CD4-positive, alpha-beta T cell treated with Interferon alpha-2 for 1 hour (primary cell): ENCODE measurements around the gene ALX3.

Experiments
- DNase-seq, 2 donors: peaks; one replicate each; pipeline ENCODE4 v3.0.0-alpha.2; 2020 to 2022

The ALX3 gene

DNA sequence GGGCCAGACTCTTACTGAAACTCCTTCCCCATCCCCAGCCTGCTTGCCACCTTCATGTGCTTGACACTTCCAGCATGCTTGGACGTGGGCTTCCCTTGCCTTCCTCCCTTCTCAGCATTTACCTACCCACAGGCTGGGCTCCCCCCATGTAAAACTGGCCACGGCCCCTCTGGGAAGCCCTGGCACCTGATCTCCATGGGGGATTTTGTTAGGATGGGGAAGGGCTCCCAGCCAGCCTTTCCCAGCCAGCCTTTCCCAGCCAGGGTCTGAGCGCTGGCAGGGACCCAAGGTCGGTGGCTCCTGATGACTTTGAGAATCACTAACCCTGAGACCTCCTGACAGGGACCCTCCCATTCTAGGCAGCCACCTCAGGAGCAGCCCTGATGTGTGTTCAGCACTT, 6.7 kb downstream of the ALX3 start:
- no peak for DNase-seq

DNA sequence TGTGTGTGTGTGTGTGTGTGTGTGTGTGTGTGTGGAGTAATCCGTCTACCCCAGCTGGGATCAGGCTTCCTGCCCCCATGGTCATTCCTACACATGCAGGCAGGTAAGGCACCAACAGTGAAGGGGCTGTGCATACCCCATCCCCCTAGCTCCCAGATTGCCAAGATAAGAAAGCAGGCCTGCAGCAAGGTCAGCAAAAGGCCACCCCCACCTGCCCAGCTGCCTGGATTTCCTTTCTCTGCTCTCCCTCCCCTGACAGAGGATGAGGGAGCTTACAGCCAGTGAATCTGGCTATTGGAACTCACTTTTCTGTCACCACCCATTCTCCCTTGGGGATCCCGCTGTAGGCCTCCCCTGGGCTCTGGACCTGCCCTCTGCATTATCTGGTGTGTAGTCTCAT, 7.9 kb downstream of the ALX3 start:
- DNase-seq, result no peak

DNA sequence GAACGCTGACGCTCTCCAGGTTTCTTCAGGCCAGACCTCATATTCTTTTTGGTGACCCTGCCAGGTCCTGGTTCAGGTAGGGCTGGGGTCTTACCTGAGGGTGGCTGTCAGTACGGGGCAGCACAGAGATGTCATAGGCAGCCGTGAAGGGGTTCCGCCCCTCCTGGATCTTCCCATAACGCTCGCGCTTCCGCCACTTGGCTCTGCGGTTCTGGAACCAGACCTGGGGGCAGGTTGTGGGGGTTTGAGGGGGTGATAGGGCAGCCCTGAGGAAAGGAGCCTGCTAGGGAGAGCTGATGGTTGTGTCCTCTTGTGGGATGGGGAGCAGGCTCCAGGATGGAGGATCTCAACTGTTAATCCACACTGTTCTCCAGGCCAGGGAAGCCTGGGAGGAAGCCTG, 9.1 kb downstream of the ALX3 start:
- no peak for DNase-seq

DNA sequence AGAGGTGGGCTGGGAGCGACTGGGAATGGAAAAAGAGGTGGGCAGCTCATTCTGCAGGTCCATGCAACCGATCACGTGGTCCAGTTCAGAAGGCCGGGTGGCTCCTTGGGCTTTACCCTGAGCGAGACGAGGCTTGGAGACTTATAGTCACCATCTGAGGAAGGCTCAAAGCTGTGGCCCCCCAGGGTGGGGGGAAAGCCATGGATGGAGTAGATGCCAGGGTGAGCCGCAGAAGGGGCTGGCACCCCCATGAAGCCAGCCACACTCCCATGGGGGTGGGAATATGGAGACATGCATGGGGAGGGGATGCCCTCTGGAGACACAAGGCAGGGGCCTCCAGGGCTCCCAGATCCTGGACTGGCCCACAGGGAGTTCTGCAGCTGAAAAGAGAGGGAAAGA, 9.8 kb downstream of the ALX3 start:
- DNase-seq, result no peak

DNA sequence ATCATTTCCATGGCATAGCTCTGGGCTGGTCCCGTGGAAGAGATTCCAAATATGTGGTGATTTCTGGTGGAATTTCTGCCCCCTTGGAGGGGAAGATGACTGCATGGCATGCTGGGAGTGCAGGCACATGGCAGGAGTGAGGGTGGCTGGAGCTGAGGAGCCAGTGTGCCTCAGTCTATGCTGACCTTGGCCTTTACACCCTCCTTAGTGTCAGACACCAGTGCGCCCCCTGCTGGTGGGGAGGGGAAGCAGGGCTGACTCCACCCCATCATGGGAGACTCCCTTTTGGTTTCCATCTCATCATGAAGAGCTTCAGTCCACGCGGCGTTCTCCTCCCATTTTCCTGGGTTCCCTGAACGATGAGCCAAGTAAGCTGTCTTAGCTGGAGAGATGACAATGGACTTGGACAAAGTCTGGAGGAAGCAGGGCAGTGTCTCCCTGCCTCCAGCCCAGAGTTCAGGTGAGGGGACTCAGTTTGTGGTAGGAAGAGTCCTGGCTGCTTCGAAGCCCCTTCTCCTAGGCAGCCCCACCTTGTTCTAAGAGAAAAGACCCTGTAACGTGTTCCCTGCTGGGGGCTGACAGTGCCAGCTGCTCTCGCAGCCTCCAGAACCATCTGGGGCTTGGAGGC, 10.3 kb downstream of the ALX3 start:
- peak; percentile 60 to 73 for DNase-seq

DNA sequence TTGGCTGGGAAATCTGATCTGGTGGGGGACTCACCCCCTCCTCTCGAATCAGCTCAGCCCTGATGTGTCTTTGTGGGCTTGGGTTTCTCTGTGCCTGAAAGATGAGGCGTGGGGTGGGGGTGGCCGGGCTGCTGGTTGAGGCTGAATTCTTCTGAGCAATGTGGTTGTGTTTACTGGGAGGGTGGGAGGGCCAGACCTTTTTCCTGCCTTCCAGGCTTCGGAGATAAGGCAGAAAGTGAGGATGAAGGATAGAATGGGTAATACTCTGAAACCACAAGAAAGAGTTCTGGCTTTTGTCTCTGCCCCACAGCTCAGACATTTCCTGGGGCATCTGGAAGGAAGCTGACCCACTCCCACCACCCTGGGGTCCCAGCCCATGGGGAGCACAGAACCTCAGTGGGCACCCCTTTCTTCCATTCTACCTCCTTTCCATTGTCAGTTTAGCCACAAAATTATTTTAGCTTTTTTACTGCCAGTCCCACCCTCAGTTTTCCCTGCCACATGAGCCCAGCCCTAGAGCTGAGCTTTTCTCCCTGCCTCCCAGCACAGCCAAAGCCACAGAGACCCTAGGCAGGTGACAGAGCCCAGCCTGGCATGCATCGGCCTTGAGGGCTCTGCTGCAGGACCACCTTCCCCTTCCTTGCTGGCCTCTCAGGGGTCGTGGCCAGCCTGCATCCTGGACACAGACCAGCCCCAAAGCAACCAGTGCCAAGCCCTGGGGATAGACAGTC, 11.2 kb downstream of the ALX3 start:
- DNase-seq, result no peak

DNA sequence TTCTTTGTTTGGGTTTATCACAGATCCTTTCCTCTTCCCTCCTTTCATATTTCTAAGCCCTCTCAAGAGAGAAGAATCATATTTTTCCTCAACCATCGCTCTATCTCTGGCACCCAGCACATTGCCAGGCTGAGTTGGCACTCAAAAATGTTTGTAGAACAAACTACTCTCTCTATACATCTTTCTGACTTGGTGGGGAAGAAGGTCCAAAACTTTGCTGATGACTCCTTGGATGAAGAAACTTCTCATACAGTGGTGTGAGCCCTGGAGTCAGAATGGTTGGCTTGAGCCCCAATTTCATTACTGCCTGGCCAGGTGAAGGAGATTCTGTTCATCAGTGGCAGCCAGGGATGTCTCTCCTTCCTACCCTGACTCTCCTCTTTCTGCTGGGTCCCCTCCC, 11.9 kb downstream of the ALX3 start:
- no peak for DNase-seq

DNA sequence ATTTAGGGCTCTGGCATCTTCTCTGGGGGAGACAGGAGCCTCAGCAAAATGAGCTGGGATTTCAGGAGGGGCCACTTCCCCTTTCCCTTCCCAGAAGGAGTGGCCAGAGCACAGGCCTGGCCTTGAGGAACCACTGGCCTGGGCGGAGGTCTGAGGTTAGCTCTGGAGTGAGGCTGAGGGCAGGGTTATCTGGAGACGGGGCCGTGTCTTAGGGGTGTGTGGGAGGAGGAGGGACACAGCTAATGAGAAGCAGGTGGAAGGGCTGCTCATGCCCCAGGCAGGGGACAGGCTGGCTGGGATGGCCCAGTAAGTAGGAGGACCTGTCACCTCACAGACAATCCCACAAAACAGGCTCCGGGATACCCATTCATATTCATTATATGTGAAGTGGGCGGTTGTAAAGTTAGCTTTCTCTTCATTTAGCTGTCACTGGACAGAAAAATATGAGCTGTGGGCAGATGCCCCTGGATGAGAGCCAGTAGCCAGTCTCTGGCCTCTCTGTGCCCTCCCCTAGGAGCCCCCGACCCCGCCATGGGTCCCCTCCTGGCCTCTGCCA, 12.4 kb downstream of the ALX3 start:
- DNase-seq, result no peak

DNA sequence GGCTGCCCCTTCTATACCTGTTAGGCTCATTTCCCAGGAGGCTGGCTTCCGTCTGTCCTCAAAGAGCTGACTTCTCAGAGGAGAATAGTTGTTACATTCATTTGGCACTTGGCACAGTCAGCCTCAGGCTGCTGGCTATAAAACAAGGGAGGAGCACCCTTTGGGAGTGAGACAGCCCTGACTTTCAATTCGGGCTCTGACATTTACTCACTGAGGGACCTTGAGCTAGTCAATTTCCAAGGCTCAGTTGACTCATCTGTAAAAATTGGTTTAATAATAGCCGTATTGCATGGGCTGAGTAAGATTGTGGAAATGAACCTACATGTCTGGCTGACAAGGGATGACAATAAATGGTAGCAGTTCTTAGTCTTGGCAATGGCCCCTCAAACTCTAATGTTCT, 13.7 kb downstream of the ALX3 start:
- DNase-seq, result no peak

DNA sequence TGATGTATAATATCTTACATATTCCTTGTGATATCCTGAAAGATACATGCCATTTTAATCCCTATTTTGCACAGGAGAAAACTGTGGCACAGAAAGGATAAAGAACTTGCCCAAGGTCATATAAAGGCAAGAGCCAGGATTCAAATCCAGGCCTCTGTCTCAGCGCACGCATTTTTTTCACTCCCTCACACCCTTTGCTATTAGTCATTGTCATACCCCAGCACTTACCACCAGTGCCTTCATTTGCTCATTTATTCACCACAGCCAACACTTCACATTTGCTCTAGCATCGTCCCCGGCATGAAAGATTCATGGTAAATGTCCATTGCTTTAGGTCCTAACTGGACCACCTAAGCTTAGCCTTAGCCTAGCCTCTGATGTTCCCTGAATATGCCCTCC, 14.2 kb downstream of the ALX3 start:
- no peak for DNase-seq

DNA sequence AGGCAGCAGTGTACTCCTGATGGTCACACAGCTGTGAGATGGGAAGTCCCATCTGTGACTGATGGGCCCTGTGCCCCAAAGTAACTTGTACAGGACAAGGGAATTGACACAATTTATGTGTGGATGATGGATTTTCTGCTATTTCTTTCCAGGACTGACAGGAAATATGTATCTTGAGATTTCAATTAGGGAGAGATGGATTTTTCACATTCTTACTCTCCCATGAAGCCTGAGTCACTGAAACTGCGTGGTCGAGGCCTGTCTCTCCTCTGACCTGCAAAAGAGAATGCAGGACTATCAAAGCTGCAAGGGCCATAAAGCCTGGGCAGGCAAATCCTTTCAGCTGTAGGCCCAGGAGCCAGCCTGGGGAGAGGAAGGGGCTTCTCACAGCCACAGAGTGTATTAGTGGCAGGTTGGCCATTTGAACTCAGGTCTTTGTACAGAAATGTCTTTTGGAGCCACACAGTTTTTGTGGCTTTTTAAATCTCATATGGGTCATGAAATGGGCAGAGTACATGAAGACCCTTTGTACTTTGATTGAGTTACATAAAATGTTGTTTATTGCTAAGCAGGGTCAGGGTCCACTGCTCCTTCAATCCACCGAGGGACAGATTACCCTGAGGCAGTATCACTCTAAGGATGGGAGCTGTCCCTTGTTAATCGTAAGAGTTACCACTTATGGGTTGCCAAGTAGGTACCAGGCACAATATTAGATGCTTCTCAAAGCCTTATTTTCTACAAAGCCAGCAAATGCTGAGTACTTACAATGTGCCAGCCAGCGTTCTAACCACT, 14.8 kb downstream of the ALX3 start:
- no peak for DNase-seq

DNA sequence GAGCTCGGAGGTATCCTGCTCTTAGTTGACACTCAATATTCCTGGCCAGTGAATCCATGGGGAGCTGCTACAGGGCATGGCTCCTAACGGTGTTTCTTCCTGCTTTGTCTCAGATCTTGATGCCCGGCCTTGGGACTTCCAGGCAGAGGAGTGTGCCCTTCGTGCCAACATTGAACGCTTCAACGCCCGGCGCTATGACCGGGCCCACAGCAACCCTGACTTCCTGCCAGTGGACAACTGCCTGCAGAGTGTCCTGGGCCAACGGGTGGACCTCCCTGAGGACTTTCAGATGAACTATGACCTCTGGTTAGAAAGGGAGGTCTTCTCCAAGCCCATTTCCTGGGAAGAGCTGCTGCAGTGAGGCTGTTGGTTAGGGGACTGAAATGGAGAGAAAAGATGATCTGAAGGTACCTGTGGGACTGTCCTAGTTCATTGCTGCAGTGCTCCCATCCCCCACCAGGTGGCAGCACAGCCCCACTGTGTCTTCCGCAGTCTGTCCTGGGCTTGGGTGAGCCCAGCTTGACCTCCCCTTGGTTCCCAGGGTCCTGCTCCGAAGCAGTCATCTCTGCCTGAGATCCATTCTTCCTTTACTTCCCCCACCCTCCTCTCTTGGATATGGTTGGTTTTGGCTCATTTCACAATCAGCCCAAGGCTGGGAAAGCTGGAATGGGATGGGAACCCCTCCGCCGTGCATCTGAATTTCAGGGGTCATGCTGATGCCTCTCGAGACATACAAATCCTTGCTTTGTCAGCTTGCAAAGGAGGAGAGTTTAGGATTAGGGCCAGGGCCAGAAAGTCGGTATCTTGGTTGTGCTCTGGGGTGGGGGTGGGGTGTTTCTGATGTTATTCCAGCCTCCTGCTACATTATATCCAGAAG, 16.7 kb downstream of the ALX3 start:
- DNase-seq, result peak; percentile 47 to 68

DNA sequence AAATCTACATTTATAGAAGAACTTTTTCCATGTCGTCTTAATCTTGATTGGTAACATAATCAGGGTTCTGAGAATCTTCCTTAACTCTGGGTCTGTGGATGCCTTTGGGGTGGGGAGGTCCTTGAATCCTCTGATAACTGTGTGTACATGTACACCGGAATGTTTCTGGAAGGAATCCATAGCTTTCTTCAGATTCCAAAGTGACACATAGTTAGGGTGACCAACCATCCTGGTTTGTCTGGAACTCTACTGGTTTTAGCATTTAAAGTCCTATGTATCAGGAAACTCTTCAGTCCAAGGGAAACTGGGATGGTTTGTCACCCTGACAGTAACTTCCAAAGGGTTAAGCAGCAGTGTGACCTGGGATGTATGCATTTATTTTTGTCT, 19.2 kb downstream of the ALX3 start:
- no peak for DNase-seq

DNA sequence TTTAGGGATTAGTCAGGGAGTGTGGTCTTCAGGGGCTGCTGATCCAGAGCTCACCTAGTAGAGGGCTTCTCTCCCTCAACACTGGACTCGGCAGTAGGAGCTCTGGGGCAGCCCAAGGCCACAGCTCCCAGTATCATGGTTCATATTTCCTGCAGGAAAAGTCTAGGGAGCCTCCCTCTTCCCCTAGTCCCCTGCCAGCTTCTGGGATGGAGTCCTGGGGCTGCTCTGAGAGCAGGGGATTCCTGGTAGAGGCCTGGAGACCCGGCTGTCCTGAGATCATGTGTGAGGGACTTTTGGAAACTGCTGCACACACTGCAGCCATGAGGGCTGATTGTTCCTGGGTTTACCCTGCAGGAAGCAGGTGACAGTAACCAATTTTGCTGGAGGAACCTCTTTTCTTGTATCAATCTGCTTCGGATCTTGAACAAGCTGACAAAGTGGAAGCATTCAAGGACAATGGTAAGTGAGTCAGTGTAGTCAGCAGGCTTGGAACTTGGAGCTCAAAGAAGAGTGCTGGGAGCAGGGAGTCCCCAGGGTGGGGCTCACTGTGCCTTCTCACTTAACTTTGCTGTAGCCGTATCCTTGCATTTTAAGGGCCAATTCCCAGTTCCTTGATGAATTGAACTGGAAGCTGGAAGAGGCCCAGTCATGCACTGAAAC, 19.7 kb downstream of the ALX3 start:
- no peak for DNase-seq

DNA sequence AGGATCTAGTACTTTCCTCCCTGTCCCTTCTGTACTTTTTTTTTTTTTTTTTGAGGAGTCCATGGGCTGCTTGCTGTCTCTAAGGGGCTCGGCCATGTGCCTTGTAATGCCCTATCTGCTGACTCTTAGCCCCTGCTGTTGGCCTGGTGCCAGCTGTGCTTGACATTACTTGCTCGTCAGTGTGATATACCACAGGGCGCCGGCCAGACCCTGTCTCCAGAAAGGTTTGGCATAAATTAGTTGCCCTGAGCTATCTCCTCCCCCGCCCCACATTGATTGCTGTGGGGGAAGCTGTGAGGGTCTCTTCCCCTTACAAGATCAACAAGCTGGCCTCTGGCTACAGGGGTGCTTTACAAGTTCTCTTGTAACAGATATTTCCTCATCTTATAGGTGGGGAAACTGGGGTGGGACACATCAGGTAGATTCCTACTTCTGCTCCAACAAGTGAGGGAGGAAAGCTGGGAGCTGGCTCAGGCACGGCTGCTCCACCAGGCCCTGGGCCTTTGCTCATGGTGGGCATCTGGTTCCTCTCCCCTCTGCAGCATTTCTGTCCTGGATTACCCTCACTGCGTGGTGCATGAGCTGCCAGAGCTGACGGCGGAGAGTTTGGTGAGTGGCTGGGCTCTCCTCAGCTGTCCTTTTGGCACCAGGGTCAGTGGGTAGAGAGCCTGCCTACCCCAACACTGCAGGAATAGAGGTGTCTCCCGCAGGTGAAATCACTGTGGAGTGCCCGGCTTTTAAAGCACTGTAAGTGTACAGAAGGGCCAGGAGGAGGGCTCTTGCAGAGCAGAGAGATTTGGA, 20.5 kb downstream of the ALX3 start:
- DNase-seq, result no peak

DNA sequence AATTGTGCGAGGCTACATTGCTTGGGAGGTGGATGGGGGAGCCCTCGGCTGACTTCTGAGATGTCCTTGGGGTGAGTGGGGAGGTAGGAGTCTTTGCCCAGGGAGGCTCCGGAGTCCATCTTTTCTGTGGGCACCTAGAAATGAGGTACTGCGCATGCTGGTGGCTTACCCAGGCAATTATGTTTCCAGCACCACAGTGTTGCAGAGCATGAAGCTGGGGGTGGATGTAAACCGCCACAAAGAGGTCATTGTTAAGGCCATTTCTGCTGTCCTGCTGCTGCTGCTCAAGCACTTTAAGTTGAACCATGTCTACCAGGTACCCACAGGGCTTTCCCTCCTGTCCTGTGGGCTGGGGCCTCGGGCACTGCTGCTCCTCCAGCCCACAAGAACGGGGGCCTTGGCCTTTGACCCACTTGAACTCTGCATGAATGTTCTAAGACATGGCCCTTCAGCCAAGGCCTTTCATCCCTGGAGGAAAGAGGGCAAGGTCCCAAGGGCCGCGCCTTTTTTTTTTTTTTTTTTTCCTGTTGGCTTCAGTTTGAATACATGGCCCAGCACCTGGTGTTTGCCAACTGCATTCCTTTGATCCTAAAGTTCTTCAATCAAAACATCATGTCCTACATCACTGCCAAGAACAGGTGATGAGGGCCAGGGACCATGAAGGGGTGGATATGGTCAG, 21.4 kb downstream of the ALX3 start:
- DNase-seq, result no peak

DNA sequence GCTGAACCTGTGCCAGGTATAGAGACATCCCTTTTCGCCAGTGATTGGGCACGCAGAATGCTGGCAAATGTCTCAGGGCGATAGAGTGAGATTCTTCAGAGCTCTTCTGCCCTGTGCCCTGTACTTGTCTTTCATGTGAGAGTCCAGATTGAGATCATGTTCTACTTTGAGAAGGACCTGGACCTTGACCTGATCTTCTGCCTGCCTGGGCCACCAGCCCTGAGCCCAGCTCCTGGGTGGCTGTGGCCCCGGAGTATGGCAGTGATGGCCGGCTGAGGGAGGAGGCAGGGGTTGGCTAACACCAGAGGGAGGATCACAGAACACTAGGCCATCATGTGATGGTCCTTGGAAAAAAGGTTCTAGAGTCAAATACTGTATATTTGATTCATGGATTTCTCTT, 22.2 kb downstream of the ALX3 start:
- no peak for DNase-seq

DNA sequence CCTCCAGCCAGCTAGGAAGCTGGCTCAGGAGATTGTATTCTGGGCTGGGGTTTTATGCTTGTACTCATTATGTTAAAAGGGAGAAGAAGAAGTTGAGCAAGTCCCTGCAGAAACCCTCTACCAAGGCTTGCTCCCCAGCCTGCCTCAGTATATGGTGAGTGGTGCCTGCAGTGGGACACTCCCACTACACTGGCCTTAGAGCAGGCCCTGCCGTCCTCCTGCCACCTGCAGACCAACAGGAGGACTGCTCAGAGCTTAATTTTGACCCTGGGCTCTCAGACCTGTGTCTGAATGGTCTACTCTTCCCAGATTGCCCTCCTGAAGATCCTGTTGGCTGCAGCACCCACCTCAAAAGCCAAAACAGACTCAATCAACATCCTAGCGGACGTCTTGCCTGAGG, 23.0 kb downstream of the ALX3 start:
- DNase-seq, result no peak

DNA sequence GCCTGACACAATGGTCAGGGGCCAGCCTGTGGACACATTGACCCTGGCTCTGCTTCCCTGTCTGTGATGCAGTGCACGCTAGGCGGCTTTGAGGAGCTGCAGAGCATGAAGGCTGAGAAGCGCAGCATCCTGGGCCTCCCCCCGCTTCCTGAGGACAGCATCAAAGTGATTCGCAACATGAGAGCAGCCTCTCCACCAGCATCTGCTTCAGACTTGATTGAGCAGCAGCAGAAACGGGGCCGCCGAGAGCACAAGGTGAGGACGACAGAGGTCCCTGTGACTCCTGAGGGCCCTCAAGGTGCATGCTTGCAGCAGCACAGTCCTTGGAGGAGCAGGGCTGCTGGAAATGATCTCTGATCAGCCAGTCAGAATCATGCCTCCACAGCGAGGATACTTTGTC, 27.5 kb downstream of the ALX3 start:
- no peak for DNase-seq

DNA sequence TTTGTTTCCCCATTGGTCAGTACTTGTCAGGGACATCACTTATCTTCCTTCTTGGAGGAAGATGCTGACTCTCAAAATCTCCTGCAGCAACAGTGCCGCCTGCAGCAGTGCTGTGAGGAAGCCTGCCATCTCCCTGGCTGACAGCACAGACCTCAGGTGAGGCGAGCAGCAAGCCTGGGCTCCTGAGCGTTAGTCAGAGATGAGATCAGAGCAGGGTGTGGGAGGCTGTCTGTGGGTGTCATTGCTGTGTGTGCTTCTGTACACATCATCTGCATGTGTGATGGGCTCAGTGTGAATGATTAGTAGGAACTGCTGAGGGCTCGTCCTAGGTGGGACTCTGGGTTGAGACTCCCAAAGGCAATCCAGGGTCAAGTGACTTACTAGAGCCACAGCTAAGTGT, 29.9 kb downstream of the ALX3 start:
- DNase-seq, result no peak

DNA sequence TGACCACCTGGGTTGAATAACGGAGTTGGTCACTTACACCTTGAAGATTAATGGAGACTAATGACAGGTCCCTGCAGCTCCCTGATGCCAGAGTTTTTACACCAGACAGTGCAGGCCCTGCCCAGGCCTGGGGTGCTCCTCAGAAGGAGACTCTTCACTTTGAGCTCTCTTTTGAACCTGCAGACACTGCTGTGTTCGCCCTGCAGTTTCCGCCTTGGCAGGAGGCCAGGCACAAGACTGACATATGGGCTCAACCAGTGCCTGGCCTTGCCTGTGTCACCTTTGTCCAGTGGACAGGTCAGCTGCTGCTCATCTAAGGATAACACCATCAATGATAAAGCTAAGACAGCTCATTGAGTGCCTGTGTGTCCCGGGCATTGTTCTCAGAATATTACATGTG, 30.8 kb downstream of the ALX3 start:
- no peak for DNase-seq
